GM06990 (cell line): Measurements from ENCODE around the gene GLUD1.
"Not testable (repeated sequence)": the region's sequence is repeated elsewhere in the genome, so short reads cannot be mapped to it uniquely, and the experiment has no call there.

ENCODE experiments used
- DNase-seq: peaks from one replicate; pipeline ENCODE4 v3.0.0-alpha.2; 2011; ENCODE audit not compliant: insufficient read length; ENCODE audit errors: extremely low read depth
- H3K27me3 ChIP-seq: replicated peaks from 2 replicates; pipeline ENCODE4 v1.6.0; 2011; ENCODE audit warnings: low read length; ENCODE audit not compliant: control insufficient read depth, insufficient read depth
- H3K36me3 ChIP-seq: 2 replicates; pipeline ENCODE4 v1.5.1; 2011; ENCODE audit warnings: low read length; ENCODE audit not compliant: control insufficient read depth, insufficient read depth
- H3K4me3 ChIP-seq: replicated peaks from 2 replicates; pipeline ENCODE4 v1.5.1; 2011; ENCODE audit warnings: low read depth, mild to moderate bottlenecking, control low read depth, low read length
- TF ChIP-seq, protein P1 (sequence below): IDR thresholded peaks from 2 replicates; pipeline ENCODE4 v1.5.1; 2011; ENCODE audit warnings: low read length, control low read depth, mild to moderate bottlenecking, inconsistent platforms; ENCODE audit not compliant: insufficient read depth, poor library complexity, severe bottlenecking

The GLUD1 gene

GRCh38 chr10:87080621-87081020 lies 14.0 kb downstream of the GLUD1 start:
- H3K36me3 ChIP-seq, H3K4me3 ChIP-seq, DNase-seq, H3K27me3 ChIP-seq: not testable (repeated sequence)

GRCh38 chr10:87079106-87079836 lies 15.4 kb downstream of the GLUD1 start:
- TF ChIP-seq, protein P1, sequence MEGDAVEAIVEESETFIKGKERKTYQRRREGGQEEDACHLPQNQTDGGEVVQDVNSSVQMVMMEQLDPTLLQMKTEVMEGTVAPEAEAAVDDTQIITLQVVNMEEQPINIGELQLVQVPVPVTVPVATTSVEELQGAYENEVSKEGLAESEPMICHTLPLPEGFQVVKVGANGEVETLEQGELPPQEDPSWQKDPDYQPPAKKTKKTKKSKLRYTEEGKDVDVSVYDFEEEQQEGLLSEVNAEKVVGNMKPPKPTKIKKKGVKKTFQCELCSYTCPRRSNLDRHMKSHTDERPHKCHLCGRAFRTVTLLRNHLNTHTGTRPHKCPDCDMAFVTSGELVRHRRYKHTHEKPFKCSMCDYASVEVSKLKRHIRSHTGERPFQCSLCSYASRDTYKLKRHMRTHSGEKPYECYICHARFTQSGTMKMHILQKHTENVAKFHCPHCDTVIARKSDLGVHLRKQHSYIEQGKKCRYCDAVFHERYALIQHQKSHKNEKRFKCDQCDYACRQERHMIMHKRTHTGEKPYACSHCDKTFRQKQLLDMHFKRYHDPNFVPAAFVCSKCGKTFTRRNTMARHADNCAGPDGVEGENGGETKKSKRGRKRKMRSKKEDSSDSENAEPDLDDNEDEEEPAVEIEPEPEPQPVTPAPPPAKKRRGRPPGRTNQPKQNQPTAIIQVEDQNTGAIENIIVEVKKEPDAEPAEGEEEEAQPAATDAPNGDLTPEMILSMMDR: no peak

DNA sequence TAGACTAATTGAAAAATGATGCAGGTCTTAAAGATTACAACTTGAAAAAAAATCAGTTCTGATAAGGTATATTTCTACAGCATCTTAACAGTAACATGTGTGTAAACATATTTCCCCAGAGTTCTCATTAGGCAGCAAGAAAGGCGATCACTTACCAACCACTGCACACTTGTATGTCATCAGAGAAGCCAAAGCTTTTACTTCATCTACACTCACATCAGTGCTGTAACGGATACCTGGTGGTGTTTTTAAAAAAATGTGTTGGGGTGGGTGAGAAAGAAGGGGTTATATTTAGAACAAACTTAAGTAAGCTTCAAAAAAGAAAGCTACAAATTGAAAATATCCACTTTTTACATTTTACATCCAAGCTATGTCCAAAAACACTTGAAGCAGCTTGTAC lies 18.2 kb downstream of the GLUD1 start:
- DNase-seq, H3K27me3 ChIP-seq, H3K36me3 ChIP-seq, H3K4me3 ChIP-seq: not testable (repeated sequence)

More at GRCh38 chr10:87079106-87079836, 15.4 kb downstream of the GLUD1 start:
- DNase-seq: no peak
- no peak overlapping the region for H3K4me3 ChIP-seq
- no peaks in the 10 kb centered on the region for H3K27me3 ChIP-seq
- no peaks in the 10 kb centered on the region for H3K36me3 ChIP-seq

DNA sequence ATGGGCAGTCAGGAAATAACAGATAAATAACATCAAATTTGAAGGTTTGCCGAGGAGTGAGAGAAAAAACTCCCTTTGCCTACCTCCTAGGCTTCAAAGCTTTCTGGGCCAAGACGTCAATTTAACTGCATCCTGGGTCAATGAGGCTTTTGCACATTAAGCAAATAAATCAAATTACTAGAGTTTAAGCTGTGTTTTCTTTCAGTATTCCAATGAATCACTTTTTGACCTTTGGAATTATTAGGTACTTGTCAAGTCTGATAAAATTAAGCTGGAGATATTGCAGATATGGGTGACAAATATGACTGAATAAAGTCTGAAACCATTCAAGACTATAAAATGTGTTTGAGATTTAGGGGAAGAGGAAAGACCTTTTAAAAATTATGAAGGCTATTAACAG lies 22.2 kb downstream of the GLUD1 start:
- no peak for DNase-seq
- no peak overlapping the region for H3K4me3 ChIP-seq
- H3K27me3 ChIP-seq: no peaks in the 10 kb centered on the region
- TF ChIP-seq, protein P1: no peak
- peaks cover 2% of the 10 kb centered on the region for H3K36me3 ChIP-seq

DNA sequence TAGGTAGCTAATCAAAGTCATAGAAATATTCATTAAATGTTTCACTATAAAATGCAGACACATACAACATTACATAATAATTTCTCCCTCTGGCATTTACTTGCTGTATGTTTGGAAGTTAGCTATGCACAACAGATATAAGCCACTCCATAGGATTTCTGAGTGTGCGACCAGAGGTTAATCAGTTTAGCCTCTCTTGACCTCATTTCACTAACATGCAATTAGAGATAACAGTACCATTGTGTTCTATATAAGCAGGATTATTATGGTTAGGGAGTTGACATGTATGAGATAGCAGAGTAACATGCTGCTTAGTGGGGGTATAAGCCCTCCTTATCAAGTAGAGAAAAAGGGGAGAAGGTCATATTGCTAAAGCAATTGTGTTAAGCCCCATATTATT lies 26.4 kb downstream of the GLUD1 start:
- DNase-seq: no peak
- H3K4me3 ChIP-seq: no peak overlapping the region
- TF ChIP-seq, protein P1: no peak
- H3K27me3 ChIP-seq: no peaks in the 10 kb centered on the region
- H3K36me3 ChIP-seq: peaks cover 4% of the 10 kb centered on the region

- TF ChIP-seq, protein P1: no peak
- peaks cover 4% of the 10 kb centered on the region for H3K36me3 ChIP-seq
- H3K27me3 ChIP-seq: no peaks in the 10 kb centered on the region
- no peak for DNase-seq
- no peak overlapping the region for H3K4me3 ChIP-seq
These were observed 27.8 kb downstream of the GLUD1 start for GRCh38 chr10:87066865-87067264.

GRCh38 chr10:87066178-87066577 lies 28.5 kb downstream of the GLUD1 start:
- TF ChIP-seq, protein P1: no peak
- H3K27me3 ChIP-seq: no peaks in the 10 kb centered on the region
- no peak overlapping the region for H3K4me3 ChIP-seq
- peaks cover 4% of the 10 kb centered on the region for H3K36me3 ChIP-seq
- no peak for DNase-seq
